Gastrocnemius medialis (tissue), 4 donors: ENCODE data around the gene DMD.

ENCODE experiments used
- POLR2A ChIP-seq, 2 donors: fragments of 450-650 bp; IDR thresholded peaks; one replicate each; pipeline ENCODE4 v1.6.1; 2017; ENCODE audit warnings: antibody characterized with exemption in 2 of 2, mild to moderate bottlenecking in 2 of 2, moderate library complexity in 2 of 2
- TF ChIP-seq, protein P1 (sequence below), 5 experiments: fragments of 450-650 bp in 3 of 5; fragments of 200-600 bp in 2 of 5; sonication (generic) in 2 of 5; IDR thresholded peaks in 4 of 5; conservative IDR thresholded peaks in 1 of 5; 1 replicate in 4 of 5; 2 replicates in 1 of 5; pipeline ENCODE4 v1.5.1; 2016 to 2019; ENCODE audit warnings: antibody characterized with exemption in 5 of 5, mild to moderate bottlenecking in 3 of 5, moderate library complexity in 3 of 5

DNA sequence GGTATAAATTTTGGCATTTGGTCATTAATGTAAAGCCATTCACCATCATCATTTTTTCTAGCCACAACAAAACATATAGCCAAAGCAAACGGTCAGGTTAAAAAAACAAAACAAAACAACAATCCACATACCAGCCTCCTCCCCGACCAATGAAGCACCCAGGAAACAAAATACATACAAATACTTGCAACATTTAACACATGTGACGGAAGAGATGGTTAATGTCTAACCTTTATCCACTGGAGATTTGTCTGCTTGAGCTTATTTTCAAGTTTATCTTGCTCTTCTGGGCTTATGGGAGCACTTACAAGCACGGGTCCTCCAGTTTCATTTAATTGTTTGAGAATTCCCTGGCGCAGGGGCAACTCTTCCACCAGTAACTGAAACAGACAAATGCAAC lies 1282.0 kb downstream of the DMD start:
- TF ChIP-seq, protein P1, sequence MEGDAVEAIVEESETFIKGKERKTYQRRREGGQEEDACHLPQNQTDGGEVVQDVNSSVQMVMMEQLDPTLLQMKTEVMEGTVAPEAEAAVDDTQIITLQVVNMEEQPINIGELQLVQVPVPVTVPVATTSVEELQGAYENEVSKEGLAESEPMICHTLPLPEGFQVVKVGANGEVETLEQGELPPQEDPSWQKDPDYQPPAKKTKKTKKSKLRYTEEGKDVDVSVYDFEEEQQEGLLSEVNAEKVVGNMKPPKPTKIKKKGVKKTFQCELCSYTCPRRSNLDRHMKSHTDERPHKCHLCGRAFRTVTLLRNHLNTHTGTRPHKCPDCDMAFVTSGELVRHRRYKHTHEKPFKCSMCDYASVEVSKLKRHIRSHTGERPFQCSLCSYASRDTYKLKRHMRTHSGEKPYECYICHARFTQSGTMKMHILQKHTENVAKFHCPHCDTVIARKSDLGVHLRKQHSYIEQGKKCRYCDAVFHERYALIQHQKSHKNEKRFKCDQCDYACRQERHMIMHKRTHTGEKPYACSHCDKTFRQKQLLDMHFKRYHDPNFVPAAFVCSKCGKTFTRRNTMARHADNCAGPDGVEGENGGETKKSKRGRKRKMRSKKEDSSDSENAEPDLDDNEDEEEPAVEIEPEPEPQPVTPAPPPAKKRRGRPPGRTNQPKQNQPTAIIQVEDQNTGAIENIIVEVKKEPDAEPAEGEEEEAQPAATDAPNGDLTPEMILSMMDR (IDR thresholded peaks at IDR 0.05 in 4 of 5, conservative IDR thresholded peaks at IDR 0.05 in 1 of 5) = no peak
- TF ChIP-seq POLR2A (IDR thresholded peaks at IDR 0.05) = no peak
